IMR-90 (cell line): ENCODE measurements around the gene COX6B1.

ENCODE experiments used
- FOS ChIP-seq: fragments of 150-350 bp; IDR thresholded peaks from 2 replicates; pipeline ENCODE4 v1.6.1; 2016; ENCODE audit warnings: low read depth, low read length
- POLR2A ChIP-seq: IDR thresholded peaks from 2 replicates; pipeline ENCODE4 v1.6.1; 2012; ENCODE audit warnings: mild to moderate bottlenecking, low read depth, low read length

DNA sequence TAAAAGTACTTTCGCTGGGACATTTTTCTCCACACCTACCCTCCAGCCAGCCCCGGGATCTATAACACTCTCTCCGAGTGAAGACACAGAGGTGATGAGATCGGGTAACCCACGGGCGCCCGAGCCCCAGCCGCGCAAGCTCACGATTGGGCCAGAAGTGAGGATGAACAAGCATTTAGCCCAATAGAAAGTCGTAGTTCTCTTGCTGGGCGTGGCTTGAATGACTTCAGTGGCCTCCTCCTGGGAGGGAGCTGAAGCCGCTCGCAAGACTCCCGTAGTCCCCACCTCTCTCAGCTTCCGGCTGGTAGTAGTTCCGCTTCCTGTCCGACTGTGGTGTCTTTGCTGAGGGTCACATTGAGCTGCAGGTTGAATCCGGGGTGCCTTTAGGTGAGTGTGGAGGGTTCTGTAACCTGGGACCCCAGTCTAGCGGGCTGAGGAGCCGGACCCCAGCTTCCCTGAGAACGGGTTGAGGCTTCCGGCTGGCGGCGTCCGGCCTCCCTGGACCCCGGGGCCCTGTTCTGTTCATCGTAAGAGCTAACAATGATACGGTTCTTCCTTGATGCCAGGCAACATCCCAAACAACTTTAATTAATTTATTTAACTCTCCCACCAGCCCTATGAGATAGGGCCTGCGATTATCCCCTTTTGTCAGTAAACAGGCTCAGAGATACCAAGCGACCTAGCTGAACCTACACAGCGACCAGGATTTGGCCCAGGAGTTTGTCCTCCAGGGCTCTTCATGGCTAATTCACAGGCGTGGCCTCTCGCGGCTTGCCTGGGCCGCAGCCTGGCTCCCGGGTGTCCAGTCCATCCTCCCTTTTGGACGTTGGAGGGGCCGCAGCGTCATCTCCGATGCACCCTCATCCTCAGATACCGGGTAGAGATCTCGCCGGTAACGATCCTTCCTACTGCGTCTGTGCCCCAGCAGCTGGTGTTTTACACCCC is at the start of gene COX6B1:
- peak; percentile 60; the same call in 1 of the 2 replicates for TF ChIP-seq POLR2A
- TF ChIP-seq FOS: no peak
